Testis (tissue), 3 donors: ENCODE data around the gene NTM. TPM values are rescaled to one million over a fixed set of nuclear protein-coding genes. Genes with fewer than 3 reads are reported as not detected.

Experiments used
- DNase-seq: peaks from one replicate; pipeline ENCODE4 v3.0.0-alpha.2; 2019
- H3K27ac ChIP-seq, 2 donors: fragments of 200-600 bp; sonication (generic); one replicate each; pipeline ENCODE4 v1.5.1; 2019
- H3K27me3 ChIP-seq: fragments of 200-600 bp; sonication (generic); one replicate; pipeline ENCODE4 v1.5.1; 2019
- H3K36me3 ChIP-seq: fragments of 200-600 bp; sonication (generic); one replicate; pipeline ENCODE4 v1.5.1; 2017; ENCODE audit warnings: low read depth; ENCODE audit errors: missing control alignments
- H3K4me1 ChIP-seq: fragments of 200-600 bp; sonication (generic); one replicate; pipeline ENCODE4 v1.5.1; 2019
- H3K4me3 ChIP-seq, 2 donors: fragments of 200-600 bp; sonication (generic); one replicate each; pipeline ENCODE4 v1.5.1; 2017 to 2019
- H3K9me3 ChIP-seq: fragments of 200-600 bp; sonication (generic); one replicate; pipeline ENCODE4 v1.5.1; 2017
- CTCF ChIP-seq, 3 experiments: fragments of 450-650 bp in 2 of 3; fragments of 200-600 bp in 1 of 3; sonication (generic) in 1 of 3; IDR thresholded peaks; one replicate each; pipeline ENCODE4 v1.5.1; 2016 to 2019; ENCODE audit warnings: antibody characterized with exemption in 3 of 3, mild to moderate bottlenecking in 2 of 3, moderate library complexity in 1 of 3
- POLR2A ChIP-seq: fragments of 450-650 bp; IDR thresholded peaks from one replicate; pipeline ENCODE4 v1.6.1; 2017; ENCODE audit warnings: antibody characterized with exemption, mild to moderate bottlenecking, moderate library complexity
- WGBS, 2 donors: methylation state at CpG; one replicate each; pipeline ENCODE4 v1.1.5; 2018; 5-methylcytosine and 5-hydroxymethylcytosine counted together
- intact Hi-C: fragments of 100-400 bp; cut with DNase I; formaldehyde crosslinking; loops from one replicate; pipeline ENCODE4 v1.15.1; 2023; ENCODE audit warnings: low total_unique reads
- polyA plus RNA-seq: library from polyadenylated mRNA; stranded (reverse); fragments of 350-450 nt; fragmentation: Illumina TruSeq; extraction: RNeasy Lipid Tissue Mini Kit (QIAGEN cat#74804); gene quantifications from one replicate; pipeline ENCODE4 v1.2.3, GENCODE V29; 2014; ENCODE audit warnings: low read depth, low replicate concordance; ENCODE audit not compliant: insufficient read depth
- total RNA-seq, 2 donors: library from RNA; depleted of rRNA; stranded (reverse); fragments of >200 nt; gene quantifications; one replicate each; pipeline ENCODE4 v1.2.3, GENCODE V29; 2016

The NTM gene
- total and polyA plus RNA-seq, 3 donors from 2014 or later: 1.7 to 4.5 (median 1.8) TPM

- peak; percentile 39 for DNase-seq
- intact Hi-C loops: no loop called here
- TF ChIP-seq CTCF (IDR thresholded peaks at IDR 0.05) (peak; percentile 45 to 79 (median 69)), POLR2A (no peak)
- 38 to 42% methylated on average over 54 to 65 of the region's 65 CpGs for WGBS, 2 donors
- no peaks in the 10 kb centered on the region for H3K4me1 ChIP-seq
- H3K9me3 ChIP-seq: no peaks in the 10 kb centered on the region
- no peaks in the 10 kb centered on the region for H3K27me3 ChIP-seq
- peak overlapping the region; percentile 15 to 40 for H3K4me3 ChIP-seq
- H3K36me3 ChIP-seq: no peaks in the 10 kb centered on the region
- no peak overlapping the region for H3K27ac ChIP-seq
Observed at GRCh38 chr11:131691181-131692041, 321.0 kb downstream of the NTM start.

- Histone ChIP-seq H3K4me3 (no peak overlapping the region), H3K9me3 (no peaks in the 10 kb centered on the region), H3K27me3 (no peaks in the 10 kb centered on the region), H3K4me1 (no peaks in the 10 kb centered on the region), H3K36me3 (no peaks in the 10 kb centered on the region), H3K27ac (no peak overlapping the region)
- intact Hi-C loops: no loop called here
- TF ChIP-seq CTCF (IDR thresholded peaks at IDR 0.05) (no peak), POLR2A (no peak)
- no peak for DNase-seq
Observed at GRCh38 chr11:131692151-131692550, 321.7 kb downstream of the NTM start.

GRCh38 chr11:131692961-131693360, 322.5 kb downstream of the NTM start:
- intact Hi-C loops: no loop called here
- Histone ChIP-seq H3K9me3 (no peaks in the 10 kb centered on the region), H3K4me3 (no peak overlapping the region), H3K27me3 (no peaks in the 10 kb centered on the region), H3K4me1 (no peaks in the 10 kb centered on the region), H3K36me3 (no peaks in the 10 kb centered on the region), H3K27ac (no peak overlapping the region)
- WGBS, 2 donors: 55 to 81% methylated on average over 1 of the region's 1 CpG
- no peak for DNase-seq
- TF ChIP-seq CTCF (IDR thresholded peaks at IDR 0.05) (no peak), POLR2A (no peak)

GRCh38 chr11:131693756-131694155, 323.3 kb downstream of the NTM start:
- Histone ChIP-seq H3K4me1 (no peaks in the 10 kb centered on the region), H3K27ac (no peak overlapping the region), H3K36me3 (no peaks in the 10 kb centered on the region), H3K9me3 (no peaks in the 10 kb centered on the region), H3K27me3 (no peaks in the 10 kb centered on the region), H3K4me3 (no peak overlapping the region)
- TF ChIP-seq CTCF (IDR thresholded peaks at IDR 0.05) (no peak), POLR2A (no peak)
- intact Hi-C loops: no loop called here
- WGBS, 2 donors: 72 to 89% methylated on average over 4 of the region's 4 CpGs
- no peak for DNase-seq
